Measurements from ENCODE around the gene MCEMP1.
"Not testable (repeated sequence)": the region's sequence is repeated elsewhere in the genome, so short reads cannot be mapped to it uniquely, and the experiment has no call there.

The MCEMP1 gene

GRCh38 chr19:7643629-7644549 lies 33.0 kb upstream of the MCEMP1 start:
- DNase-seq (ENCODE audit: low read depth) = not testable (repeated sequence)

GRCh38 chr19:7644550-7644877 lies 32.4 kb upstream of the MCEMP1 start:
- DNase-seq (ENCODE audit: low read depth) = no peak

GRCh38 chr19:7645163-7645562 lies 31.7 kb upstream of the MCEMP1 start:
- no peak for DNase-seq (ENCODE audit: low read depth)

GRCh38 chr19:7645656-7646425 lies 31.0 kb upstream of the MCEMP1 start:
- no peak for DNase-seq (ENCODE audit: low read depth)

- DNase-seq (ENCODE audit: low read depth) = no peak
Measured at GRCh38 chr19:7646426-7646700, 30.5 kb upstream of the MCEMP1 start.

- DNase-seq (ENCODE audit: low read depth) = no peak
Measured at GRCh38 chr19:7647156-7647555, 29.7 kb upstream of the MCEMP1 start.

GRCh38 chr19:7648265-7649014 lies 28.4 kb upstream of the MCEMP1 start:
- no peak for DNase-seq (ENCODE audit: low read depth)

- DNase-seq (ENCODE audit: low read depth) = no peak
Measured at GRCh38 chr19:7650148-7650547, 26.7 kb upstream of the MCEMP1 start.

- peak; percentile 69 for DNase-seq (ENCODE audit: low read depth)
Measured at GRCh38 chr19:7652061-7652641, 24.7 kb upstream of the MCEMP1 start.

GRCh38 chr19:7654401-7654800 lies 22.5 kb upstream of the MCEMP1 start:
- no peak for DNase-seq (ENCODE audit: low read depth)

- DNase-seq (ENCODE audit: low read depth) = no peak
Measured at GRCh38 chr19:7655581-7655980, 21.3 kb upstream of the MCEMP1 start.

GRCh38 chr19:7657131-7657751 lies 19.6 kb upstream of the MCEMP1 start:
- DNase-seq (ENCODE audit: low read depth) = peak; percentile 25

- DNase-seq (ENCODE audit: low read depth) = no peak
Measured at GRCh38 chr19:7658219-7658686, 18.6 kb upstream of the MCEMP1 start.

- DNase-seq (ENCODE audit: low read depth) = no peak
Measured at GRCh38 chr19:7661744-7662538, 14.9 kb upstream of the MCEMP1 start.

GRCh38 chr19:7662657-7663056 lies 14.2 kb upstream of the MCEMP1 start:
- no peak for DNase-seq (ENCODE audit: low read depth)

GRCh38 chr19:7663706-7664105 lies 13.2 kb upstream of the MCEMP1 start:
- no peak for DNase-seq (ENCODE audit: low read depth)

GRCh38 chr19:7665076-7665475 lies 11.8 kb upstream of the MCEMP1 start:
- DNase-seq (ENCODE audit: low read depth) = no peak

- DNase-seq (ENCODE audit: low read depth) = no peak
Measured at GRCh38 chr19:7668842-7669241, 8.0 kb upstream of the MCEMP1 start, which contains the start of gene RETN. RETN (plus strand) TSS chr19:7669049; CDS start chr19:7669327, 278 bp downstream.

- no peak for DNase-seq (ENCODE audit: low read depth)
Measured at GRCh38 chr19:7669641-7670040, 7.2 kb upstream of the MCEMP1 start.

- no peak for DNase-seq (ENCODE audit: low read depth)
Measured at GRCh38 chr19:7670150-7670783, 6.6 kb upstream of the MCEMP1 start.
